Peyer's patch (tissue), 4 donors: Measurements from ENCODE around the gene IL1RN.

Source experiments
- CTCF ChIP-seq, 6 experiments: fragments of 450-650 bp in 4 of 6; fragments of 200-600 bp in 2 of 6; sonication (generic) in 1 of 6; IDR thresholded peaks; one replicate each; pipeline ENCODE4 v1.5.1; 2017 to 2019; ENCODE audit warnings: antibody characterized with exemption in 6 of 6, mild to moderate bottlenecking in 3 of 6, moderate library complexity in 1 of 6
- POLR2A ChIP-seq, 2 donors: fragments of 450-650 bp; IDR thresholded peaks; one replicate each; pipeline ENCODE4 v1.5.1; 2017; ENCODE audit warnings: antibody characterized with exemption in 2 of 2, mild to moderate bottlenecking in 2 of 2, moderate library complexity in 2 of 2

- TF ChIP-seq CTCF (IDR thresholded peaks at IDR 0.05) (no peak), POLR2A (IDR thresholded peaks at IDR 0.05) (no peak)
Measured at GRCh38 chr2:113149553-113150257, 22.3 kb downstream of the IL1RN start.
